Stomach (tissue), 9 donors: ENCODE measurements around the gene NENF. TPM values are rescaled to one million over a fixed set of nuclear protein-coding genes. Genes with fewer than 3 reads are reported as not detected.

Source experiments
- DNase-seq, 2 donors: peaks; one replicate each; pipeline versions ENCODE4 v3.0.0 to v3.0.0-alpha.2; 2013 to 2019
- H3K27ac ChIP-seq, 5 donors: fragments of 200-600 bp in 4 of 5; sonication (generic) in 4 of 5; one replicate each; pipeline ENCODE4 v1.5.1; 2013 to 2019; ENCODE audit warnings: mild to moderate bottlenecking in 1 of 5, moderate library complexity in 1 of 5
- H3K27me3 ChIP-seq, 3 donors: fragments of 200-600 bp; sonication (generic); one replicate each; pipeline ENCODE4 v1.5.1; 2017 to 2019; ENCODE audit warnings: mixed run types in 1 of 3
- H3K36me3 ChIP-seq, 4 donors: fragments of 200-600 bp; sonication (generic); 1 replicate in 3 of 4; 2 replicates in 1 of 4; pipeline ENCODE4 v1.5.1; 2016 to 2019
- H3K4me1 ChIP-seq, 4 donors: fragments of 200-600 bp; sonication (generic); one replicate each; pipeline ENCODE4 v1.5.1; 2016 to 2019
- H3K4me3 ChIP-seq, 4 donors: fragments of 200-600 bp; sonication (generic) in 3 of 4; one replicate each; pipeline ENCODE4 v1.5.1; 2016 to 2019; ENCODE audit warnings: mild to moderate bottlenecking in 1 of 4
- H3K9me3 ChIP-seq, 4 donors: fragments of 200-600 bp; sonication (generic); one replicate each; pipeline ENCODE4 v1.5.1; 2016 to 2019
- EP300 ChIP-seq: sonication (generic); formaldehyde crosslinking; IDR thresholded peaks from one replicate; pipeline ENCODE4 v1.6.1; 2017; ENCODE audit warnings: antibody characterized with exemption
- POLR2A ChIP-seq, 4 donors: fragments of 450-650 bp; IDR thresholded peaks; one replicate each; pipeline ENCODE4 v1.6.1; 2016; ENCODE audit warnings: antibody characterized with exemption in 4 of 4, control low read depth in 2 of 4, mild to moderate bottlenecking in 1 of 4, moderate library complexity in 1 of 4
- POLR2AphosphoS5 ChIP-seq, 3 donors: sonication (generic); formaldehyde crosslinking; IDR thresholded peaks; one replicate each; pipeline ENCODE4 v1.6.1; 2016; ENCODE audit warnings: antibody characterized with exemption in 3 of 3
- WGBS, 5 donors: extraction: QIAGEN DNeasy Blood & Tissue Kit in 3 of 5; methylation state at CpG; one replicate each; pipeline versions ENCODE4 v1.1.5 to v1.1.7; 2013 to 2018; 5-methylcytosine and 5-hydroxymethylcytosine counted together
- intact Hi-C: fragments of 100-400 bp; cut with DNase I; formaldehyde crosslinking; loops from one replicate; pipeline ENCODE4 v1.15.1; 2023; ENCODE audit warnings: low total_unique reads
- polyA plus RNA-seq, 3 donors: library from polyadenylated mRNA; stranded (reverse); fragments of 200-250 nt; gene quantifications; one replicate each; pipeline ENCODE4 v1.2.3, GENCODE V29; 2013
- total RNA-seq, 5 donors: library from RNA; depleted of rRNA; stranded (reverse); fragments of >200 nt; gene quantifications; one replicate each; pipeline versions ENCODE4 v1.1.0 to v1.2.3, GENCODE V29; 2014 to 2016
- TF ChIP-seq, protein P1 (sequence below), 7 experiments: fragments of 450-650 bp in 4 of 7; fragments of 200-600 bp in 3 of 7; sonication (generic) in 3 of 7; IDR thresholded peaks; one replicate each; pipeline ENCODE4 v1.5.1; 2016 to 2019; ENCODE audit warnings: antibody characterized with exemption in 7 of 7, control low read depth in 2 of 7, mild to moderate bottlenecking in 1 of 7
- donor health status: healthy with polysubstance abuse.
- donor health status: Bipolar disorder and iron deficiency.
- donor health status: healthy.

Gene NENF
- total and polyA plus RNA-seq, 8 donors: 6.4 to 96.5 (median 38.1) TPM

DNA sequence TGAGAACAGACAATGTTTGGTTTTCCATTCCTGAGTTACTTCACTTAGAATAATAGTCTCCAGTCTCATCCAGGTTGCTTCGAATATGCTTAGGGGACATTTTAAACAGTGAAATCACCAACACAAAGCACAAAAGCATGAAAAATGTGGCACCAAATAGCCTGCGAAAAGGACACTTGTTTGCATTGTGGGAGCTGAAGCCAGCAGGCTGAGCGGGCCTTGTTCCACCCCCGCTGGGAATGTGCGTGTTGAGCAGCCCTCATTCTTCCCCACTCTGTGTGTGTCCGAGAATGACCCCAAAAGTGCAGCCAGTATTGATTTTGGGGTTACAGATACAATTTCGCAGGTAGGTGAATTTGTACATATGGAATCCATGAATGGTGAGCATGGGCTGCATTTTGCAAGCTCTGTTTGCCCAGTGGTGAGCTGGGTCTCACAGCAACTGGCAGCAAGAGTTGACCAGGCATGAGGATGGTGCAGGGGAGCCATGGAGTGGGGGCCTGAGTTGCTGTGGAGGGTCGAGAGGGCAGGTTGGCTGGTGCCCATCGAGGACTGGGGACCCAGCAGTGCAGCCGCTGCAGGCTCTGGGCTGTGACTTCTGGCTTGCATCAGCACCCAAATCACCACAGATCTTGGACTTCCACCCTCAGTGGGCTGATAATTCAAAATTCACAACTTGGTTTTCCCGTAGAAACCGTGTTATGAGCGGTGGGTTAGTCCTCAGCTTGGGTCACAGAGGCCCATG lies 29.4 kb downstream of the NENF start:
- intact Hi-C loops: no loop called here
- H3K9me3 ChIP-seq: peaks cover 0 to 8% (median 0%) of the 10 kb centered on the region in 4 donors
- no peak overlapping the region for H3K27ac ChIP-seq
- no peak overlapping the region for H3K4me3 ChIP-seq
- 81 to 88% (median 87%) methylated on average over 11 to 13 of the region's 13 CpGs for WGBS, 5 donors
- TF ChIP-seq POLR2A (IDR thresholded peaks at IDR 0.05): no peak
- TF ChIP-seq POLR2AphosphoS5 (IDR thresholded peaks at IDR 0.05): no peak
- no peak for TF ChIP-seq EP300
- TF ChIP-seq, protein P1, sequence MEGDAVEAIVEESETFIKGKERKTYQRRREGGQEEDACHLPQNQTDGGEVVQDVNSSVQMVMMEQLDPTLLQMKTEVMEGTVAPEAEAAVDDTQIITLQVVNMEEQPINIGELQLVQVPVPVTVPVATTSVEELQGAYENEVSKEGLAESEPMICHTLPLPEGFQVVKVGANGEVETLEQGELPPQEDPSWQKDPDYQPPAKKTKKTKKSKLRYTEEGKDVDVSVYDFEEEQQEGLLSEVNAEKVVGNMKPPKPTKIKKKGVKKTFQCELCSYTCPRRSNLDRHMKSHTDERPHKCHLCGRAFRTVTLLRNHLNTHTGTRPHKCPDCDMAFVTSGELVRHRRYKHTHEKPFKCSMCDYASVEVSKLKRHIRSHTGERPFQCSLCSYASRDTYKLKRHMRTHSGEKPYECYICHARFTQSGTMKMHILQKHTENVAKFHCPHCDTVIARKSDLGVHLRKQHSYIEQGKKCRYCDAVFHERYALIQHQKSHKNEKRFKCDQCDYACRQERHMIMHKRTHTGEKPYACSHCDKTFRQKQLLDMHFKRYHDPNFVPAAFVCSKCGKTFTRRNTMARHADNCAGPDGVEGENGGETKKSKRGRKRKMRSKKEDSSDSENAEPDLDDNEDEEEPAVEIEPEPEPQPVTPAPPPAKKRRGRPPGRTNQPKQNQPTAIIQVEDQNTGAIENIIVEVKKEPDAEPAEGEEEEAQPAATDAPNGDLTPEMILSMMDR (IDR thresholded peaks at IDR 0.05): no peak
- no peaks in the 10 kb centered on the region for H3K4me1 ChIP-seq
- H3K27me3 ChIP-seq: no peaks in the 10 kb centered on the region
- H3K36me3 ChIP-seq: no peaks in the 10 kb centered on the region
- DNase-seq: no peak

DNA sequence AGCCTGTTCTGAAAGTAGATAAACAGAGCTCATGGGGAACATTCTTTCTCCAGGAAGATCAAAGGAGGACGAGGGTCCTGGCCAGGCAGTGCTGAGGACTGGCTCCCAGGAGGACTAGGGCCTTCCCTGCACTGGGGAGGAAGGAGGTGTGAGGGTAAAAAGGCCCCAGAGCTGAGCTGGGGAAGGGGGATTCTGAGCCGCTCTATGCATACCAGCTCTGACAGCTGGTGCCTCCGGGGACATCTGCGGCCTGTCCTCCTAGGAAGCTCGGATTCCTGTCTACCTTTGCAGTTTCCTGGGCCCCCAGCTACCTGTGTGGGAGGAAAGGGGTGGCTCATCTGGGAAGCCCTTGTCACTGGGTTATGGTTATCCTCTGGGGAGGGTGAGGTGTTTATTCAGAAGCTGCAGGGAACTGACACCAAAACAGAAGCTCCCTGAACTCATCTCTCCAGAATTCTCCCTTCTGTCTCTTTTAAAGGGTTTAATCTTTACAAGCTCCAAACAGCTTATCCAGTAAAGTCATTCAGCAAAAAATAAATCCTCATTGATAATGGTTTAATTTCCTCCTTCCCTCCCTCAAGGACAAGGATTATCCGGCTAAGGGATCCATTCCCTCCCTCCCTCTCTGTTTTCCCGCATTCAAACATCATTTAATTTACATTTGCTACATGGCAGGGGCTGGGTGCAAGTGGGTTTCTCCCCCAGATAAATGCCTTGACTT lies 31.0 kb downstream of the NENF start:
- TF ChIP-seq POLR2AphosphoS5 (IDR thresholded peaks at IDR 0.05) (no peak), EP300 (no peak), POLR2A (IDR thresholded peaks at IDR 0.05) (no peak)
- TF ChIP-seq, protein P1 (IDR thresholded peaks at IDR 0.05): no peak
- Histone ChIP-seq H3K27me3 (no peaks in the 10 kb centered on the region), H3K4me1 (no peaks in the 10 kb centered on the region), H3K27ac (no peak overlapping the region), H3K9me3 (no peaks in the 10 kb centered on the region), H3K36me3 (no peaks in the 10 kb centered on the region), H3K4me3 (no peak overlapping the region)
- WGBS, 5 donors: 78 to 88% (median 79%) methylated on average over 7 of the region's 7 CpGs
- DNase-seq: no peak
- intact Hi-C loops: no loop called here

DNA sequence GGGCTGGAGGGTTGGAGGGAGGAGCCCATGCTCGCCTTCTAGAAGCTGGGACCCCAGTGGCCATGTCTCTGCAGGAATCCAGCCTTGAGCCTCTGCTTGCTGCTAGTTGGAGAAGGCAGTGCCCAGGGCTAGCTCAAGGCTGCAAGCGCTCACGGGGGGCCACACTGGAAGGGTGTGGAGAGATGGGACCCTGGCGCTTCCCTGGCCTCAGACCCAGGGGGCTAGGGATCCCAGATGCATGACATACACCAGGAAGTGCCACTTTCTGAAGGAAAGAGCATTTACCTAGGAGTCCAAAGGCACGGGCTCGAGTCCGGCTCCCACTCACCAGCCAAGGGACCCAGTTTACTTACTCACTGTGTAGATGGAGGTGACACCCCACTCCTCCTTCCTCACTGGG lies 32.6 kb downstream of the NENF start:
- H3K27ac ChIP-seq: no peak overlapping the region
- H3K4me1 ChIP-seq: peaks cover 2 to 10% (median 5%) of the 10 kb centered on the region in 4 donors
- H3K36me3 ChIP-seq: no peaks in the 10 kb centered on the region
- DNase-seq: no peak
- no peak overlapping the region for H3K4me3 ChIP-seq
- TF ChIP-seq POLR2AphosphoS5 (IDR thresholded peaks at IDR 0.05) (no peak), EP300 (no peak), POLR2A (IDR thresholded peaks at IDR 0.05) (no peak)
- TF ChIP-seq, protein P1 (IDR thresholded peaks at IDR 0.05): no peak
- intact Hi-C loops: no loop called here
- WGBS, 5 donors: 83 to 98% (median 95%) methylated on average over 6 to 7 of the region's 7 CpGs
- no peaks in the 10 kb centered on the region for H3K27me3 ChIP-seq
- H3K9me3 ChIP-seq: no peaks in the 10 kb centered on the region

DNA sequence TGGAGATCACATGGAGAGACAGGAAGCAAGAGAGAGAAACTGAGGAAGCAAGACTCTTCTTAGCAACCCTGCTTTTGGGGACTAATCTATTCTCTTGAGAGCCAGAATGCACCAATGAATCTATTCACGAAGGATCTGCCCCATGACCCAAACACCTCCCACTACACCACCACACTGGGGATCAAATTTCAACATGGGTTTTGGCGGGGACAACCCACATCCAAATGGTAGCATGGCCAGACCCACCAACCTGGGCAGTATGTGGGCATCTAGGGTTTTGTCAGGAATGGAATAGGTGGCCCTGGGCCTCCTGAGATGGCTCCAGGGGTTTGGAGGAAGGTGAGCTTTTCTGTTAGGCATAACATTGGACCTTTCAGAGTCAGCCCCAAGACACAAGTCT lies 33.7 kb downstream of the NENF start:
- Histone ChIP-seq H3K27me3 (no peaks in the 10 kb centered on the region), H3K36me3 (no peaks in the 10 kb centered on the region), H3K27ac (no peak overlapping the region), H3K9me3 (no peaks in the 10 kb centered on the region), H3K4me1 (peaks cover 5 to 13% (median 9%) of the 10 kb centered on the region in 4 donors), H3K4me3 (no peak overlapping the region)
- 84 to 93% (median 88%) methylated on average over 2 of the region's 2 CpGs for WGBS, 5 donors
- intact Hi-C loops: no loop called here
- TF ChIP-seq POLR2AphosphoS5 (IDR thresholded peaks at IDR 0.05) (no peak), POLR2A (IDR thresholded peaks at IDR 0.05) (no peak), EP300 (no peak)
- TF ChIP-seq, protein P1 (IDR thresholded peaks at IDR 0.05): no peak
- DNase-seq: no peak
